GM12878 (cell line): Measurements from ENCODE around the gene FOXL3. TPM values are rescaled to one million over a fixed set of nuclear protein-coding genes. Genes with fewer than 3 reads are reported as not detected.

Experiments
- ATAC-seq: fragments of 200-7000 bp; cut with Tn5 transposase; 3 replicates; pipeline ENCODE4 v1.9.1; 2020; ENCODE audit warnings: mild to moderate bottlenecking, moderate library complexity
- BruUV-seq: library from RNA; stranded (reverse); fragments of 400-500 nt; replicated peaks from 2 replicates; lab custom pipeline; 2021; lab: Mats Ljungman, UMichigan
- CTCF ChIA-PET: fragments of 300-600 bp; sonication (Branson Sonifier 250); formaldehyde crosslinking; extraction: SDS; loops from one replicate; lab custom pipeline; 2021; ENCODE audit warnings: inconsistent platforms; lab: Yijun Ruan, JAX
- POLR2A ChIA-PET: fragments of 350-600 bp; formaldehyde crosslinking; extraction: SDS; loops from one replicate; lab custom pipeline; 2021; ENCODE audit warnings: inconsistent platforms; lab: Charles Lee
- RAD21 ChIA-PET: fragments of 300-600 bp; sonication (Branson Sonifier 250); formaldehyde crosslinking; loops from one replicate; lab custom pipeline; 2023; ENCODE audit warnings: antibody characterized with exemption; ENCODE audit not compliant: unreplicated experiment; lab: Charles Lee
- SMC1A ChIA-PET: fragments of 300-600 bp; sonication (Branson Sonifier 250); formaldehyde crosslinking; loops from one replicate; lab custom pipeline; 2023; ENCODE audit not compliant: unreplicated experiment, uncharacterized antibody; lab: Charles Lee
- DNase-seq: peaks from one replicate; pipeline ENCODE4 v3.0.0-alpha.2; 2011; ENCODE audit warnings: low read depth, low spot score
- FAIRE-seq: peaks from 3 replicates; lab custom pipeline; 2011; peaks lifted over from hg19 to GRCh38; lab: Jason Lieb, UNC
- H2AFZ ChIP-seq: 2 replicates; pipeline ENCODE4 v1.6.0; 2011; ENCODE audit warnings: low read depth, low read length, control low read depth; ENCODE audit not compliant: control insufficient read depth
- H3K27ac ChIP-seq: 2 replicates; pipeline ENCODE4 v1.5.1; 2011; ENCODE audit warnings: control low read depth; ENCODE audit not compliant: control insufficient read depth, insufficient read depth
- H3K27me3 ChIP-seq, 2 experiments: replicated peaks in 1 of 2; 2 replicates each; pipeline versions ENCODE4 v1.6.0 to v1.6.1; 2011; ENCODE audit warnings: low read length in 1 of 2; ENCODE audit not compliant: control insufficient read depth in 2 of 2, insufficient read depth in 2 of 2
- H3K36me3 ChIP-seq, 2 experiments: 2 replicates each; pipeline ENCODE4 v1.5.1; 2011; ENCODE audit warnings: low read length in 1 of 2; ENCODE audit not compliant: control insufficient read depth in 2 of 2, insufficient read depth in 2 of 2
- H3K4me1 ChIP-seq: 2 replicates; pipeline ENCODE4 v1.6.1; 2011; ENCODE audit warnings: mild to moderate bottlenecking, low read length, moderate library complexity, mixed read lengths; ENCODE audit not compliant: control insufficient read depth, insufficient read depth
- H3K4me2 ChIP-seq: 2 replicates; pipeline ENCODE4 v1.6.0; 2011; ENCODE audit warnings: control low read depth; ENCODE audit not compliant: control insufficient read depth, insufficient read depth
- H3K4me3 ChIP-seq: fragments of 200-600 bp; sonication (generic); 2 replicates; pipeline ENCODE4 v1.5.1; 2016
- H3K79me2 ChIP-seq: 2 replicates; pipeline ENCODE4 v1.6.0; 2011; ENCODE audit warnings: low read length; ENCODE audit not compliant: control insufficient read depth, insufficient read depth
- H3K9ac ChIP-seq: 2 replicates; pipeline ENCODE4 v1.8.0; 2011; ENCODE audit warnings: low read length, control low read depth, mixed read lengths; ENCODE audit not compliant: control insufficient read depth, insufficient read depth
- H3K9me3 ChIP-seq: replicated peaks from 3 replicates; pipeline ENCODE4 v1.5.1; 2011; ENCODE audit warnings: mild to moderate bottlenecking, low read length; ENCODE audit not compliant: control insufficient read depth, insufficient read depth
- H4K20me1 ChIP-seq: 2 replicates; pipeline ENCODE4 v1.6.0; 2011; ENCODE audit not compliant: control insufficient read depth, insufficient read depth
- E4F1 ChIP-seq: fragments of 450-650 bp; IDR thresholded peaks from 2 replicates; pipeline ENCODE4 v1.6.1; 2018; ENCODE audit warnings: borderline replicate concordance, mild to moderate bottlenecking; ENCODE audit not compliant: partially characterized antibody
- EED ChIP-seq: sonication (generic); IDR thresholded peaks from 2 replicates; pipeline ENCODE4 v1.6.1; 2016; ENCODE audit warnings: antibody characterized with exemption, low read depth
- NR2F1 ChIP-seq: fragments of 450-650 bp; conservative IDR thresholded peaks from 2 replicates; pipeline ENCODE4 v1.6.1; 2017; ENCODE audit warnings: mild to moderate bottlenecking
- POLR2AphosphoS5 ChIP-seq: IDR thresholded peaks from 2 replicates; pipeline ENCODE4 v1.6.1; 2011; ENCODE audit warnings: mild to moderate bottlenecking, low read length, inconsistent platforms
- RCOR1 ChIP-seq: conservative IDR thresholded peaks from 2 replicates; pipeline ENCODE4 v1.6.1; 2012; ENCODE audit warnings: low read depth, low read length, improper control_type of control experiment
- SUPT20H ChIP-seq: IDR thresholded peaks from 2 replicates; pipeline ENCODE4 v1.6.1; 2011; ENCODE audit warnings: low read depth, mild to moderate bottlenecking, low read length, moderate library complexity, borderline replicate concordance; ENCODE audit not compliant: control insufficient read depth
- SUZ12 ChIP-seq: fragments of 200-600 bp; sonication (generic); IDR thresholded peaks from one replicate; pipeline ENCODE4 v1.6.1; 2018; ENCODE audit warnings: antibody characterized with exemption, mild to moderate bottlenecking; ENCODE audit not compliant: unreplicated experiment
- TBL1XR1 ChIP-seq: IDR thresholded peaks from 2 replicates; pipeline ENCODE4 v1.6.1; 2012; ENCODE audit warnings: low read depth, low read length, improper control_type of control experiment
- TCF3 ChIP-seq: IDR thresholded peaks from 2 replicates; pipeline ENCODE4 v1.6.1; 2012; ENCODE audit warnings: low read depth, mild to moderate bottlenecking, low read length, borderline replicate concordance; ENCODE audit not compliant: insufficient read depth
- YBX1 ChIP-seq: fragments of 450-650 bp; IDR thresholded peaks from 2 replicates; pipeline ENCODE4 v1.6.1; 2016; ENCODE audit warnings: antibody characterized with exemption
- YY1 ChIP-seq: IDR thresholded peaks from 2 replicates; pipeline ENCODE4 v1.6.1; 2011; ENCODE audit warnings: low read depth, mild to moderate bottlenecking, low read length
- ZBED1 ChIP-seq: IDR thresholded peaks from 2 replicates; pipeline ENCODE4 v1.6.1; 2016; ENCODE audit warnings: borderline replicate concordance
- ZNF207 ChIP-seq: fragments of 450-650 bp; IDR thresholded peaks from 2 replicates; pipeline ENCODE4 v1.6.1; 2014; ENCODE audit warnings: antibody characterized with exemption, mild to moderate bottlenecking, borderline replicate concordance
- ZNF24 ChIP-seq: fragments of 450-650 bp; IDR thresholded peaks from 2 replicates; pipeline ENCODE4 v1.6.1; 2017; ENCODE audit warnings: antibody characterized with exemption, mild to moderate bottlenecking
- WGBS: methylation state at CpG from one replicate; pipeline ENCODE4 v1.1.6; 2016; ENCODE audit warnings: low lambda C conversion rate; ENCODE audit not compliant: insufficient replicate concordance, insufficient coverage; ENCODE audit errors: missing lambda C conversion rate; 5-methylcytosine and 5-hydroxymethylcytosine counted together
- in situ Hi-C: fragments of 300-500 bp; cut with MboI; formaldehyde crosslinking; loops from 9 replicates; pipeline ENCODE4 v1.14.3; 2018; ENCODE audit warnings: mixed read lengths
- intact Hi-C: fragments of 100-400 bp; cut with micrococcal nuclease; formaldehyde crosslinking; loops from one replicate; pipeline ENCODE4 v1.14.2; 2022; ENCODE audit not compliant: unreplicated experiment
- polyA plus RNA-seq, 11 experiments: library from polyadenylated mRNA; depleted of rRNA in 4 of 11; unstranded in 6 of 11; stranded (reverse) in 5 of 11; fragments of >200 nt; fragmentation: Nextera tagmentation in 4 of 11; fragmentation: Illumina TruSeq in 1 of 11; extraction: Ambion mirVana in 4 of 11; extraction: Trizol in 1 of 11; gene quantifications; 1 replicate in 1 of 11; 2 replicates in 10 of 11; pipeline versions ENCODE4 v1.2.1 to v1.2.3, GENCODE V29; 2011 to 2016; ENCODE audit warnings: inconsistent platforms in 2 of 11, missing spikeins in 2 of 11, low read depth in 1 of 11
- total RNA-seq, 4 experiments: library from RNA; depleted of rRNA in 3 of 4; stranded (reverse); fragments of >200 nt in 3 of 4; fragmentation: Illumina TruSeq in 1 of 4; extraction: Trizol in 1 of 4; gene quantifications; 2 replicates each; pipeline versions ENCODE4 v1.2.1 to v1.2.3, GENCODE V29; 2013 to 2021

The FOXL3 gene
- total and polyA plus RNA-seq, 10 of the 15 experiments (the other 5 are each of a cell fraction or from before 2014, with no cell fraction given), result not detected

GRCh38 chr7:324011-324410, 34.0 kb downstream of the FOXL3 start:
- in situ Hi-C loops, result no loop called here
- ChIA-PET RAD21 (no interaction called here), CTCF (no interaction called here), SMC1A (no interaction called here), POLR2A (no interaction called here)
- BruUV-seq, result no TSS peak
- Histone ChIP-seq H3K79me2 (no peaks in the 10 kb centered on the region), H3K9me3 (no peaks in the 10 kb centered on the region; the same call in 2 of the 3 replicates), H3K4me3 (no peak overlapping the region), H3K4me2 (no peak overlapping the region), H2AFZ (no peak overlapping the region), H3K27ac (no peak overlapping the region), H3K36me3 (no peaks in the 10 kb centered on the region), H4K20me1 (no peaks in the 10 kb centered on the region), H3K27me3 (no peaks in the 10 kb centered on the region), H3K9ac (no peak overlapping the region), H3K4me1 (no peaks in the 10 kb centered on the region)
- intact Hi-C loops, result loop anchor here (5.0 to 10.0 kb wide), 2 partner anchors 201 to 448 kb away; no protein-coding TSS in a partner anchor
- TF ChIP-seq EED (no peak), E4F1 (no peak), SUPT20H (no peak), RCOR1 (no peak), ZNF207 (no peak), NR2F1 (no peak), SUZ12 (no peak), TCF3 (no peak), YBX1 (no peak), TBL1XR1 (no peak), POLR2AphosphoS5 (no peak), YY1 (no peak), ZBED1 (no peak), ZNF24 (no peak)
- no peak for ATAC-seq
- DNase-seq, result no peak
- 55% methylated on average over 8 of the region's 8 CpGs for WGBS
- no peak for FAIRE-seq
